Transverse colon (tissue), 4 donors: Measurements from ENCODE around the gene DDX27. TPM values are rescaled to one million over a fixed set of nuclear protein-coding genes. Genes with fewer than 3 reads are reported as not detected.
A peak's percentile ranks its signal among the peaks of the same experiment; 100 is the strongest.

Source experiments
- DNase-seq: peaks from one replicate; pipeline ENCODE4 v3.0.0-alpha.2; 2019
- H3K27ac ChIP-seq, 4 donors: fragments of 200-600 bp; sonication (generic); 2 replicates each; pipeline ENCODE4 v1.5.1; 2016 to 2018; ENCODE audit warnings: inconsistent platforms in 4 of 4
- H3K27me3 ChIP-seq: fragments of 200-600 bp; sonication (generic); 2 replicates; pipeline ENCODE4 v1.5.1; 2017; ENCODE audit warnings: inconsistent platforms
- H3K36me3 ChIP-seq, 4 donors: fragments of 200-600 bp; sonication (generic); 2 replicates each; pipeline ENCODE4 v1.5.1; 2017 to 2019; ENCODE audit warnings: inconsistent platforms in 4 of 4
- H3K4me1 ChIP-seq, 4 donors: fragments of 200-600 bp; sonication (generic); 2 replicates each; pipeline ENCODE4 v1.5.1; 2017 to 2020; ENCODE audit warnings: inconsistent platforms in 4 of 4
- H3K4me3 ChIP-seq, 4 donors: fragments of 200-600 bp; sonication (generic); 1 replicate in 1 of 4; 2 replicates in 3 of 4; pipeline versions ENCODE4 v1.5.1 to v1.6.1; 2017 to 2019; ENCODE audit warnings: inconsistent platforms in 4 of 4
- H3K9me3 ChIP-seq, 2 donors: fragments of 200-600 bp; sonication (generic); 2 replicates each; pipeline ENCODE4 v1.5.1; 2017 to 2019; ENCODE audit warnings: inconsistent platforms in 2 of 2
- CTCF ChIP-seq, 5 experiments: fragments of 200-600 bp in 3 of 5; fragments of 450-650 bp in 2 of 5; sonication (generic) in 3 of 5; IDR thresholded peaks; 1 replicate in 2 of 5; 2 replicates in 3 of 5; pipeline ENCODE4 v1.5.1; 2016 to 2017; ENCODE audit warnings: antibody characterized with exemption in 5 of 5, inconsistent platforms in 3 of 5, mild to moderate bottlenecking in 2 of 5, moderate library complexity in 1 of 5
- EP300 ChIP-seq: sonication (generic); formaldehyde crosslinking; IDR thresholded peaks from one replicate; pipeline ENCODE4 v1.6.1; 2017; ENCODE audit warnings: antibody characterized with exemption, low read depth
- POLR2A ChIP-seq: fragments of 450-650 bp; IDR thresholded peaks from one replicate; pipeline ENCODE4 v1.6.1; 2016; ENCODE audit warnings: antibody characterized with exemption, mild to moderate bottlenecking, moderate library complexity
- POLR2AphosphoS5 ChIP-seq, 3 donors: sonication (generic); formaldehyde crosslinking; IDR thresholded peaks; one replicate each; pipeline ENCODE4 v1.6.1; 2016; ENCODE audit warnings: antibody characterized with exemption in 3 of 3
- WGBS, 2 donors: methylation state at CpG; one replicate each; pipeline ENCODE4 v1.1.5; 2018; ENCODE audit warnings: low coverage in 1 of 2; 5-methylcytosine and 5-hydroxymethylcytosine counted together
- in situ Hi-C, 4 donors: fragments of 200-750 bp; cut with MboI; loops; one replicate each; pipeline versions ENCODE4 v1.15.0 to v1.15.1; 2017; ENCODE audit warnings: low sequenced_read_pairs in 3 of 4, low pct_ligation_motif_present in 1 of 4, low pct_unique_long_range_greater_than_20kb in 1 of 4
- intact Hi-C: fragments of 100-400 bp; cut with DNase I; formaldehyde crosslinking; loops from one replicate; pipeline ENCODE4 v1.15.1; 2023; ENCODE audit warnings: low total_unique reads
- total RNA-seq, 4 donors: library from RNA; depleted of rRNA; stranded (reverse); fragments of >200 nt; gene quantifications; one replicate each; pipeline ENCODE4 v1.1.0, GENCODE V29; 2016

DDX27 gene
- total RNA-seq, 4 donors from 2014 or later: 13.1 to 37.0 (median 24.8) TPM

GRCh38 chr20:49281059-49281912 lies 62.1 kb downstream of the DDX27 start:
- intact Hi-C loops: no loop called here
- no peak for DNase-seq
- TF ChIP-seq EP300 (no peak), CTCF (IDR thresholded peaks at IDR 0.05) (no peak)
- Histone ChIP-seq H3K4me3 (peak overlapping the region in 1 of 4 donors; percentile 91), H3K36me3 (peaks cover 1 to 66% (median 47%) of the 10 kb centered on the region in 4 donors), H3K27me3 (no peaks in the 10 kb centered on the region), H3K9me3 (peaks cover 27% of the 10 kb centered on the region in 2 donors), H3K27ac (peak overlapping the region in 2 of 4 donors; percentile 16 to 30), H3K4me1 (peaks cover 6 to 42% (median 20%) of the 10 kb centered on the region in 4 donors)
- WGBS, 2 donors: 57 to 79% methylated on average over 10 to 13 of the region's 13 CpGs
- in situ Hi-C loops: no loop called here

GRCh38 chr20:49281913-49282467 lies 62.8 kb downstream of the DDX27 start:
- H3K27ac ChIP-seq: no peak overlapping the region
- intact Hi-C loops (no loop called here), in situ Hi-C loops (no loop called here)
- H3K27me3 ChIP-seq: no peaks in the 10 kb centered on the region
- peaks cover 1 to 73% (median 54%) of the 10 kb centered on the region in 4 donors for H3K36me3 ChIP-seq
- peaks cover 6 to 35% (median 17%) of the 10 kb centered on the region in 4 donors for H3K4me1 ChIP-seq
- 66 to 67% methylated on average over 1 to 9 of the region's 9 CpGs for WGBS, 2 donors
- TF ChIP-seq EP300 (no peak), CTCF (IDR thresholded peaks at IDR 0.05) (no peak), POLR2AphosphoS5 (IDR thresholded peaks at IDR 0.05) (no peak)
- no peak overlapping the region for H3K4me3 ChIP-seq
- peaks cover 34 to 35% of the 10 kb centered on the region in 2 donors for H3K9me3 ChIP-seq
- no peak for DNase-seq

GRCh38 chr20:49282584-49283171 lies 63.5 kb downstream of the DDX27 start:
- Histone ChIP-seq H3K9me3 (peaks cover 36 to 41% of the 10 kb centered on the region in 2 donors), H3K27ac (no peak overlapping the region), H3K27me3 (no peaks in the 10 kb centered on the region), H3K4me1 (peaks cover 6 to 33% (median 17%) of the 10 kb centered on the region in 4 donors), H3K36me3 (peaks cover 1 to 80% (median 59%) of the 10 kb centered on the region in 4 donors), H3K4me3 (no peak overlapping the region)
- intact Hi-C loops: no loop called here
- DNase-seq: no peak
- TF ChIP-seq EP300: no peak
- TF ChIP-seq POLR2AphosphoS5 (IDR thresholded peaks at IDR 0.05): no peak
- no peak for TF ChIP-seq POLR2A
- no peak for TF ChIP-seq CTCF (IDR thresholded peaks at IDR 0.05)
- WGBS, 2 donors: 30 to 82% methylated on average over 2 to 20 of the region's 20 CpGs
- in situ Hi-C loops: no loop called here

GRCh38 chr20:49283176-49283702 lies 64.0 kb downstream of the DDX27 start:
- no peaks in the 10 kb centered on the region for H3K27me3 ChIP-seq
- WGBS, 2 donors: 79 to 92% methylated on average over 9 of the region's 9 CpGs
- H3K27ac ChIP-seq: no peak overlapping the region
- peaks cover 36 to 44% of the 10 kb centered on the region in 2 donors for H3K9me3 ChIP-seq
- H3K36me3 ChIP-seq: peaks cover 1 to 84% (median 61%) of the 10 kb centered on the region in 4 donors
- no peak for DNase-seq
- H3K4me3 ChIP-seq: no peak overlapping the region
- in situ Hi-C loops (no loop called here), intact Hi-C loops (no loop called here)
- TF ChIP-seq POLR2AphosphoS5 (IDR thresholded peaks at IDR 0.05): no peak
- peaks cover 6 to 39% (median 17%) of the 10 kb centered on the region in 4 donors for H3K4me1 ChIP-seq
